HG03558 (cell line): Measurements from ENCODE around the gene FAM171A2.
"Not testable (repeated sequence)": the region's sequence is repeated elsewhere in the genome, so short reads cannot be mapped to it uniquely, and the experiment has no call there.

Experiments used
- ATAC-seq: cut with Tn5 transposase; IDR thresholded peaks from one replicate; pipeline ENCODE4 v1.9.1; 2021; ENCODE audit warnings: moderate number of reproducible peaks; ENCODE audit not compliant: unreplicated experiment; ENCODE audit errors: extremely low read depth

Gene FAM171A2

DNA sequence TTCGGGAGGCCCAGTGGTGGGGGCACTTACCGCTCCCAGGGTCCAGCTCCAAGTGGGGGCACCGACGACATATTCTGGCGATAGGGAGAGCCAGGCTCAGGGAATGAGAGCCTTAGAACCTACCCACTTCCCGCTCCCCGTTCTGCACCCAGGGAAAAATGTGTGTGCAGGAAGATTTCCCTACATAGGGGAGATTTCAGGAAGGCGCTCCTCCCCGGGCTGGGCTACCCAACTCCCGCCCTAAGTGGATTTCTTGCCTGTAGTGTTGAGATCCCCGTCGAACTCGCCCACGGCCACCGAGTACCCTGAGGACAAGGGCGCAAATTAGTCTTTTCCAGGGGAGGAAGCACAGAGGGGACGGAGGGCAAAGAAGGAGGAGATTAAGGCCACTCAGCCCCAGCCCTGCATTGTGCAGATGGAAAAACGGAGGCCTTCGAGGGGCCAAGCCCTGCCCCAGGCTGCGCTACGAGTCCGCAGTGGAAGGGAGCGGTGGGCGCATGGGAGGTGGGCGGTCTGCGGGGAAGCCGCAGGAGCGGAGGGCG lies 20.7 kb upstream of the FAM171A2 start:
- ATAC-seq: no peak

DNA sequence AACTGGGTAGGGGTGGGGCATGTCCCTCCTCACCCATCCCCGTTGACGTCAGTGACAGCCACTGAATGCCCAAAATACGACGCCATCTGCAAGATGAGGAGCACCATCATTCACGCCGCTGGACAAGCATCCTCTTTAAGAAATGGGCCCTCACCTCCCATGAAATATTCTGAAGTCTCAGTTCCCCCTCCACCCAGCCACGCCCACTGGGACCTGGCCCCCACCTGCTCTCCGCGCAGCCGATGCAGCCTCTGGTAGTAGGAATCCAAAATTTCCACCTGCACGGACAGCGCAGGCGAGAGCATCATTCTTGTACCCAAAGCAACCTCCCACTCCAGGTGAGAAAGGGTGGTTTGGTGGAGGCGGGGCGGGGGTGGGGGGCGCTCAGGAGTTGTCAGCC lies 20.2 kb upstream of the FAM171A2 start:
- no peak for ATAC-seq

- no peak for ATAC-seq
These were observed 19.7 kb upstream of the FAM171A2 start for GRCh38 chr17:44383363-44383762.

DNA sequence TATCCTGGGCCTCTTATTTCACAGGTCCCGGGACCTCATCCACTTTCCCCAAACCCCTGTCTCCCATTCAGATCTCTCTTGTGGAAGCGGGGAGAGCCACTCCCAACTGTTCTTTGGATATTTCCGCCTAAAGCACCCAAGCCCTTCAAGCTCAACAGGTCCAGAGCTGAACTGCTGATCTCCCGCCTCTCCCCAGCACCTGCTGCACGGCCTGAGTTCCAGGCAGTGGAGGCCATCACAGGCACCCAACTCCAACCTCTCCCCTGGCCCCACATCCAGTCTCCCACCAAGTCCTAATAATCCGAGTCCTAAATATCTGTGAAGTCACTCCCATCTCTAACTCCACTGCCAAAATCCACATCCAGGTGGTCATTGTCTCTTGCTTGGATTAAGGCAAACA lies 19.3 kb upstream of the FAM171A2 start:
- ATAC-seq: no peak

GRCh38 chr17:44381810-44382305 lies 18.2 kb upstream of the FAM171A2 start:
- no peak for ATAC-seq

GRCh38 chr17:44380767-44381166 lies 17.1 kb upstream of the FAM171A2 start:
- ATAC-seq: no peak

GRCh38 chr17:44379887-44380286 lies 16.2 kb upstream of the FAM171A2 start:
- ATAC-seq: no peak

- ATAC-seq: no peak
These were observed 14.6 kb upstream of the FAM171A2 start for GRCh38 chr17:44378171-44378705.

GRCh38 chr17:44376779-44377178 lies 13.1 kb upstream of the FAM171A2 start:
- no peak for ATAC-seq

DNA sequence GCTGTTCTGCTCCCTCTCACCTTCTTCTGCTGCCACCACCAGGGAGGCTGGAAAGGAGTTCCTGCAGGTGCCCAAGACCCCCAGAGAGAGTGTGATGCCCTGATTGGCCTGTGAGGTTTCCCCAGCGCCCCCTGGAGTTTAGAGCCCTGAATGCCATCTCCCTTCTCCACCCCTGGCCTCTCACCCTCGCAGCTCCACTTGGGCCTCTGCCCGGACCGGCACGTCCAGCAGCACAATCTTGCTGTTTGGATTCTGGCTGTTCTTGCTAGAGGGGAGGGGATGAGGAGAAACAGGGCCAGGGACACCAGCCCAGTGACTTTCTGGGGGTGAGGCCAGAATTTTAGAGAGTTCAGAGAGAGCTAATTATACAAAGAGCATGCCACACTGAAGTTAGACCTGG lies 12.5 kb upstream of the FAM171A2 start:
- ATAC-seq: no peak

DNA sequence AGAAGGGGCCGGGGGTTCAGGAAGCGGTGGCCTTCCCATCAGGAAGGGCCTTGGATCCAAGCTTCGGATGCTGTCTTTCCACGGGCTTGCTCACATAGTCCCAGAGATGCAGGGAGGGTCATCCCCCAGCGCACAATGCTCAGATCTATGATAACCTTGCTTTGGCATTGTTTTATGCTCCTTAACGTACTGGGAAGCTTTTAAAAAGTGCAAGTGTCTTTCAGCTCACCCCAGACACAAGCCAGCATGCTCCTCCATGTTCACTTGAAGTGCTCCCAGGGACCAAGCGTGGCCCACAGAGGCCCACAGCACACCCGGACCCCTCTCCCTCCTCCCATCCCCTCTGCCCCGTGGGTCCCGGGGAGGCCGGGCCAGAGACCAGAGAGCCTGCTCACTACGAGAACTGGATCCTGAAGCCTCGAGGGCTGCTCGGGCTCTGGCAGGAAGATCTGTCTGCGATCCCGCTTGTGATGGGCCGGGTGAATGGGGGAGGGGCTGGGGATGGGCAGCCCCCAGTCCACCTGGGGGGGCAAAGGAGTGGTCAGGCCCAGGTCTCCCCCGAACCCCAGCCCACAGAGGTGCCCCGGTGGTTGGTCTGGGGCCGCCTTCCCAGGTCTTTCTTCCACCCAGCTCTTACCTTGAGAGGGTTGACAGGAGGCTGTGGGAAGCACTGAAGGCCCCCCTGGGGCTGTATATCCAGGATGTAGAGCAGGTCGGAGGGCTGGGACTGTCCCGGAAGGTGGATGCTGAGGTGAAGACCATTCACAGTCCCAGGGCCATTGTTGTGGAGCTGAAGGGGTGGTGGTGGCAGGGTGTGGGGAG lies 11.8 kb upstream of the FAM171A2 start:
- no peak for ATAC-seq

DNA sequence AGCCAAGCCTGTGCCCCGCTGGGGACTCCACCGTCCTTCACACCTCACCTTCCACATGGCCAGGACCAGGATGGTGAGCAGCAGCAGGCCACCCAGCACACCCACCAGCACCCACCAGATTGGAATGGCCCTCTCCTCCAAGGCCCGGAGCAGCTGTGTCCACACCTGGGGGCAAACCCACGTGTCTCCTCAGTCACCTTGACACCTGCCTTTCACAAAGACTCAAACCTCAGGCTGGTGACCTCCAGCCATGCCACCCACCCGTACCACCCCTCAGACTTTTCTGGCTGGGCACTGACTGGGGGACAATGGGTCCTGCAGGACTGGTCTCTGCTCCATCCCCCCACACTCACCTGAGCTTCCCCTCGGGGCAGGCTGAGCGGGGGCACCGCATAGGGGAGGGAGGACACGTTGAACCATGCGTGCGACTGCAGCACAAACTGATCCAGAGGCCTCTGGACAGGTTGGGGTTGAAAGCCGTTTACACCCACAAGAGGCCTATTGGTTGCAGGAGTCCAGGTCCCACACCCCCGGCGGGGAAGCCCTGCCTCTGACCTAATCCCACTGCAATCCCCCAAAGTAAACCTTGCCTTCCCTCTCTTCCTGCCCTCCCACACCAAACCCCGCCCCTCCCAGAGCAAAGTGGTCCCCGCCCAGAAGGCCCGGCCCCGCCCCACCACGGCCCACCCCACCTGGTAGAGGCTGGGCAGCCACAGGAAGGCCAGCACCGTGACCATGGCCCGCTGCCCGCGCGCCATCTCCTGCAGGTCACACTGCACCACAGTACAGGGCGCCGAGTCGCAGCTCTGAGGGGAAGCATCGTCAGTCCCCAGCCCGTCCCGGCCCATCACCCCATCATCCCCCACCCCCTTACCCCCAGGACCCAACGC lies 10.9 kb upstream of the FAM171A2 start:
- no peak for ATAC-seq

DNA sequence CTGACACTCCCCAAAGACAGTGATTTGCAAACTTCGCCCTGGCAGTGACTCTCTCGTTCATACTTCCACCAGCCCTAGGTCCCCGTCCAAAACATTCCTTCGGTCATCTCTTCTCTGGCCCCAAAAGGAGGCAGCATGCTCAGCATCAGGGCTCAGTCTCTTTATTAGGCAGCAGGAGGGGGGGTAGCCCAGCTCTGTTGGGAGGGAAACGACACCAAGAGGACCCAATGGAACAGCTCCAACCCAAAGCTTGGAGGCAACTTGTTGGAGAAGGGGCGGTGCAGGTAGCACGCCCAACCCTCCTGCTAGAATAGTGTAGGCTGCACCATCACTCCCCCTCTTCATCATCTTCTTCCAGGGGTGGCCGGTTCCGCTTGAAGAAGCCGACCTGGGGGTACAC lies 8.4 kb upstream of the FAM171A2 start:
- no peak for ATAC-seq

GRCh38 chr17:44369414-44370023 lies 5.9 kb upstream of the FAM171A2 start:
- not testable (repeated sequence) for ATAC-seq

DNA sequence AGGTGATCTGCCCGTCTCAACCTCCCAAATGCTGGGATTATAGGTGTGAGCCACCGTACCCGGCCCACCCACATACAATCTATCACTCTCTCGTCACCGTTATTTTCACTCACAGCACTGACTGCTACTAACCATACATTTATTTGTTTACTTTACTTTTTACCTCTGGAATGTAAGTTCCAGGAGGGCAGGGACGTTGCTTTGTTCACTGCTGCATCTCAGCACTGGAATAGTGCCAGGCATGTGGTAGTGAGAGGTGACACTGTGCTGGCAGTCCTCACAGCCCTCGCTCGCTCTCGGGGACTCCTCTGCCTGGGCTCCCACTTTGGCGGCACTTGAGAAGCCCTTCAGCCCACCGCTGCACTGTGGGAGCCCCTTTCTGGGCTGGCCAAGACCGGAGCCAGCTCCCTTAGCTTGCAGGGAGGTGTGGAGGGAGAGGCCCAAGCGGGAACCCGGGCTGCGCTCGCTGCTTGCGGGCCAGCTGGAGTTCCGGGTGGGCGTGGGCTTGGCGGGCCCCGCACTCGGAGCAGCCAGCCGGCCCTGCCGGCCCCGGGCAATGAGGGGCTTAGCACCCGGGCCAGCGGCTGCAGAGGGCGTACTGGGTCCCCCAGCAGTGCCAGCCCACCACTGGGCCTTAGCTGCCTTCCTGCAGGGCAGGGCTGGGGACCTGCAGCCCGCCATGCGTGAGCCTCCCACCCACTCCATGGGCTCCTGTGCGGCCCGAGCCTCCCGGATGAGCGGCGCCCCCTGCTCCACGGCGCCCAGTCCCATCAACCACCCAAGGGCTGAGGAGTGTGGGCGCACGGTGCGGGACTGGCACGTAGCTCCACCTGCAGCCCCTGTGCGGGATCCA lies 5.0 kb upstream of the FAM171A2 start:
- ATAC-seq: not testable (repeated sequence)

- ATAC-seq: no peak
These were observed 3.8 kb upstream of the FAM171A2 start for GRCh38 chr17:44367231-44367979.

GRCh38 chr17:44365051-44365450 lies 1.4 kb upstream of the FAM171A2 start:
- ATAC-seq: not testable (repeated sequence)

GRCh38 chr17:44362949-44363612 lies 572 bp downstream of the FAM171A2 start:
- ATAC-seq: no peak
